ENCODE results near the gene SDC4. TPM values are rescaled to one million over a fixed set of nuclear protein-coding genes. Genes with fewer than 3 reads are reported as not detected.

The SDC4 gene
- total and polyA plus RNA-seq, 10 of the 15 experiments (the other 5 are each of a cell fraction or from before 2014, with no cell fraction given) = 0.52 to 11.3 (median 1.4) TPM

DNA sequence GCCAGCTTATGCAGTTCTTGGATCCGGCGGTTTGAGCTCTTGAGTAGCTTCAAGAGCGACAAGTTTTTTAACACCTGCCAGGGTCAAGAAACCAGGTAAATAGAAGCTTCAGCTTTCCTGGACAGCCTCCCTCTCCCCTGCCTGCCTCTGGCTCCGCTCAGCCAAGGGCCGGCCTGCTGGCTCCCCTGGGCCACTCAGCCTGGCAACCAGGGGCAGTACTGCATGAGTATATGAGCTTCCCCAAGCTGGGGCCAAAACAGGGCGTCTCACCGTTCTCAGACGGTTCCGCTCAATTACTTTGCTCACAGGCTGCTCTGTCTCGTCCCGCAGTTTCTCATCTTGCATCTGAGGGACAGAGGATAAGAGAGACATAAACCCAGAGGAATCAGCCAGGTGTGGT, 29.0 kb upstream of the SDC4 start:
- ChIA-PET RAD21 (ENCODE audit: unreplicated experiment) (interaction anchor here (1.4 to 1.6 kb wide), 2 partner anchors 60 to 62 kb away, joined by 4 to 13 read pairs; no protein-coding TSS in a partner anchor), POLR2A (interaction anchor here (0.7 kb wide), 1 partner anchor 29 kb away, joined by 3 read pairs; no protein-coding TSS in a partner anchor), SMC1A (ENCODE audit: uncharacterized antibody, unreplicated experiment) (interaction anchor here (1.3 to 19.8 kb wide), 2 partner anchors 11 to 58 kb away, joined by 4 to 440 read pairs; no protein-coding TSS in a partner anchor), CTCF (interaction anchor here (1.1 to 19.4 kb wide), 3 partner anchors 15 to 75 kb away, joined by 3 to 685 read pairs (median 8); partner anchors contain the start of gene SYS1)
- Histone ChIP-seq H3K9ac (ENCODE audit: control insufficient read depth, insufficient read depth, low read length) (no peak overlapping the region), H3K4me2 (ENCODE audit: control insufficient read depth, insufficient read depth) (no peak overlapping the region), H3K36me3 (ENCODE audit: control insufficient read depth in 2 of 2, insufficient read depth in 2 of 2, low read length in 1 of 2) (no peaks in the 10 kb centered on the region; a peak in 1 of 4 replicates), H3K27ac (ENCODE audit: control insufficient read depth, insufficient read depth) (no peak overlapping the region), H3K27me3 (replicated peaks in 1 of 2; ENCODE audit: control insufficient read depth in 2 of 2, insufficient read depth in 2 of 2, low read length in 1 of 2) (no peaks in the 10 kb centered on the region), H3K4me1 (ENCODE audit: control insufficient read depth, insufficient read depth, low read length) (peaks cover 6% of the 10 kb centered on the region), H2AFZ (ENCODE audit: control insufficient read depth, low read depth, low read length) (no peak overlapping the region), H3K79me2 (ENCODE audit: control insufficient read depth, insufficient read depth, low read length) (no peaks in the 10 kb centered on the region), H4K20me1 (ENCODE audit: control insufficient read depth, insufficient read depth) (no peaks in the 10 kb centered on the region), H3K9me3 (replicated peaks; ENCODE audit: control insufficient read depth, insufficient read depth, low read length) (no peaks in the 10 kb centered on the region), H3K4me3 (no peak overlapping the region)
- intact Hi-C loops (cut with micrococcal nuclease; ENCODE audit: unreplicated experiment) = no loop called here
- ATAC-seq = no peak
- DNase-seq (ENCODE audit: low read depth, low spot score) = no peak
- no peak for TF ChIP-seq RCOR1 (conservative IDR thresholded peaks at IDR 0.05; ENCODE audit: low read depth, low read length)
- TF ChIP-seq DPF2 (IDR thresholded peaks at IDR 0.05) = no peak
- TF ChIP-seq PAX5 (IDR thresholded peaks at IDR 0.05; ENCODE audit: borderline replicate concordance, low read depth, low read length) = no peak
- TF ChIP-seq CHD1 (IDR thresholded peaks at IDR 0.05; ENCODE audit: low read depth, low read length) = no peak
- no peak for TF ChIP-seq FOXK2 (IDR thresholded peaks at IDR 0.05)
- no peak for TF ChIP-seq EGR1 (IDR thresholded peaks at IDR 0.05; ENCODE audit: borderline replicate concordance in 1 of 2, low read depth in 2 of 2, low read length in 2 of 2)
- no peak for TF ChIP-seq SUZ12 (IDR thresholded peaks at IDR 0.05; ENCODE audit: unreplicated experiment)
- TF ChIP-seq, protein P1, sequence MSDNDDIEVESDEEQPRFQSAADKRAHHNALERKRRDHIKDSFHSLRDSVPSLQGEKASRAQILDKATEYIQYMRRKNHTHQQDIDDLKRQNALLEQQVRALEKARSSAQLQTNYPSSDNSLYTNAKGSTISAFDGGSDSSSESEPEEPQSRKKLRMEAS (IDR thresholded peaks at IDR 0.05; ENCODE audit: low read depth, low read length) = no peak
- TF ChIP-seq, protein P2, sequence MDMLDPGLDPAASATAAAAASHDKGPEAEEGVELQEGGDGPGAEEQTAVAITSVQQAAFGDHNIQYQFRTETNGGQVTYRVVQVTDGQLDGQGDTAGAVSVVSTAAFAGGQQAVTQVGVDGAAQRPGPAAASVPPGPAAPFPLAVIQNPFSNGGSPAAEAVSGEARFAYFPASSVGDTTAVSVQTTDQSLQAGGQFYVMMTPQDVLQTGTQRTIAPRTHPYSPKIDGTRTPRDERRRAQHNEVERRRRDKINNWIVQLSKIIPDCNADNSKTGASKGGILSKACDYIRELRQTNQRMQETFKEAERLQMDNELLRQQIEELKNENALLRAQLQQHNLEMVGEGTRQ (IDR thresholded peaks at IDR 0.05; ENCODE audit: borderline replicate concordance, low read depth, low read length) = no peak
- TF ChIP-seq LARP7 (IDR thresholded peaks at IDR 0.05) = no peak
- no peak for TF ChIP-seq TARDBP (IDR thresholded peaks at IDR 0.05; ENCODE audit: borderline replicate concordance)
- no peak for TF ChIP-seq MYB (IDR thresholded peaks at IDR 0.05; ENCODE audit: borderline replicate concordance, low read depth, low read length)
- no peak for TF ChIP-seq TBL1XR1 (IDR thresholded peaks at IDR 0.05; ENCODE audit: low read depth, low read length)
- in situ Hi-C loops (cut with MboI) = no loop called here
- WGBS (ENCODE audit: insufficient coverage, insufficient replicate concordance, low lambda C conversion rate, missing lambda C conversion rate) = 77% methylated on average over 11 of the region's 11 CpGs
- no peak for FAIRE-seq
- BruUV-seq (replicated peaks) = no TSS peak

Measured in GM12878 (cell line).